ENCODE measurements around the gene MUC5B.

MUC5B gene

GRCh38 chr11:1308743-1309497, 86.1 kb downstream of the MUC5B start:
- no peak for TF ChIP-seq CTCF (conservative IDR thresholded peaks at IDR 0.05; ENCODE audit: low read depth, low read length)
- no peak for DNase-seq (ENCODE audit: low read depth)
- H3K4me3 ChIP-seq (ENCODE audit: low read length), result peak overlapping the region; percentile 64

- DNase-seq (ENCODE audit: low read depth), result peak; percentile 48
- peak within 1 kb of the TSS; percentile 64 for H3K4me3 ChIP-seq (ENCODE audit: low read length)
- TF ChIP-seq CTCF (conservative IDR thresholded peaks at IDR 0.05; ENCODE audit: low read depth, low read length), result peak; percentile 17
Measured at GRCh38 chr11:1309498-1310317, 86.8 kb downstream of the MUC5B start, which contains the start of gene TOLLIP. Gene TOLLIP (minus strand): TSS chr11:1309632. CDS start chr11:1309498, 134 bp downstream.

GRCh38 chr11:1310318-1310687, 87.4 kb downstream of the MUC5B start:
- peak overlapping the region; percentile 59 for H3K4me3 ChIP-seq (ENCODE audit: low read length)
- TF ChIP-seq CTCF (conservative IDR thresholded peaks at IDR 0.05; ENCODE audit: low read depth, low read length), result no peak
- DNase-seq (ENCODE audit: low read depth), result no peak

- no peak for DNase-seq (ENCODE audit: low read depth)
- H3K4me3 ChIP-seq (ENCODE audit: low read length), result no peak overlapping the region
- TF ChIP-seq CTCF (conservative IDR thresholded peaks at IDR 0.05; ENCODE audit: low read depth, low read length), result no peak
Measured at GRCh38 chr11:1310772-1311468, 88.1 kb downstream of the MUC5B start.

Data from retinal pigment epithelial cell (primary cell).